HepG2 (cell line): Measurements from ENCODE around the gene F12. TPM values are rescaled to one million over a fixed set of nuclear protein-coding genes. Genes with fewer than 3 reads are reported as not detected.
A peak's percentile ranks its signal among the peaks of the same experiment; 100 is the strongest.

ENCODE experiments used
- ATAC-seq: fragments of 200-7000 bp; cut with Tn5 transposase; 3 replicates; pipeline ENCODE4 v1.9.1; 2020; ENCODE audit warnings: mild to moderate bottlenecking, moderate library complexity
- BruUV-seq: library from RNA; stranded (reverse); fragments of 400-500 nt; replicated peaks from 2 replicates; lab custom pipeline; 2021; lab: Mats Ljungman, UMichigan
- CTCF ChIA-PET: fragments of 300-600 bp; formaldehyde crosslinking; extraction: SDS; loops from one replicate; lab custom pipeline; 2021; ENCODE audit warnings: low total read pairs, inconsistent platforms, low intra/inter-chr PET ratio; lab: Yijun Ruan, JAX
- POLR2A ChIA-PET: fragments of 350-600 bp; sonication (Branson Sonifier 250); formaldehyde crosslinking; loops from one replicate; lab custom pipeline; 2020; ENCODE audit warnings: antibody characterized with exemption, inconsistent platforms; lab: Yijun Ruan, JAX
- DNase-seq: peaks from one replicate; pipeline ENCODE4 v3.0.0-alpha.2; 2015; ENCODE audit warnings: low spot score
- FAIRE-seq: peaks from 3 replicates; lab custom pipeline; 2011; peaks lifted over from hg19 to GRCh38; lab: Jason Lieb, UNC
- H2AFZ ChIP-seq: one replicate; pipeline ENCODE4 v1.6.1; 2011; ENCODE audit warnings: low read length, inconsistent platforms
- H3K27ac ChIP-seq: fragments of 300-600 bp; 3 replicates; pipeline ENCODE4 v1.8.0; 2011; ENCODE audit warnings: mixed run types, mild to moderate bottlenecking, mixed read lengths, low read length, inconsistent platforms; ENCODE audit not compliant: insufficient read depth; ENCODE audit errors: extremely low read length
- H3K27me3 ChIP-seq, 2 experiments: fragments of 200-600 bp in 1 of 2; 2 replicates in 1 of 2; 3 replicates in 1 of 2; pipeline versions ENCODE4 v1.6.0 to v1.8.0; 2011; ENCODE audit warnings: low read length in 2 of 2, mild to moderate bottlenecking in 2 of 2, moderate library complexity in 2 of 2, inconsistent platforms in 1 of 2; ENCODE audit not compliant: insufficient read depth in 2 of 2, control insufficient read depth in 1 of 2
- H3K36me3 ChIP-seq, 2 experiments: fragments of 200-600 bp in 1 of 2; replicated peaks in 1 of 2; 2 replicates in 1 of 2; 3 replicates in 1 of 2; pipeline versions ENCODE4 v1.5.1 to v1.8.0; 2011; ENCODE audit warnings: low read length in 2 of 2, inconsistent platforms in 1 of 2; ENCODE audit not compliant: insufficient read depth in 2 of 2, control insufficient read depth in 1 of 2
- H3K4me1 ChIP-seq: 2 replicates; pipeline ENCODE4 v1.5.1; 2012; ENCODE audit warnings: low read length, inconsistent platforms; ENCODE audit not compliant: insufficient read depth
- H3K4me2 ChIP-seq: 2 replicates; pipeline ENCODE4 v1.6.0; 2011; ENCODE audit warnings: low read depth, low read length, inconsistent platforms
- H3K4me3 ChIP-seq, 3 experiments: fragments of 200-600 bp in 1 of 3; sonication (generic), shearing (Covaris generic) in 1 of 3; replicated peaks in 1 of 3; 2 replicates each; pipeline ENCODE4 v1.5.1; 2011 to 2016; ENCODE audit warnings: low read length in 3 of 3, inconsistent platforms in 2 of 3, low read depth in 2 of 3, mild to moderate bottlenecking in 2 of 3, control low read depth in 1 of 3, mixed read lengths in 1 of 3; ENCODE audit not compliant: insufficient read depth in 1 of 3
- H3K79me2 ChIP-seq: one replicate; pipeline ENCODE4 v1.6.1; 2011; ENCODE audit warnings: low read length, inconsistent platforms; ENCODE audit not compliant: insufficient read depth
- H3K9ac ChIP-seq: 2 replicates; pipeline ENCODE4 v1.6.0; 2011; ENCODE audit warnings: mild to moderate bottlenecking, low read depth, low read length, inconsistent platforms; ENCODE audit not compliant: insufficient read depth
- H3K9me3 ChIP-seq: 2 replicates; pipeline ENCODE4 v1.5.1; 2012; ENCODE audit warnings: mild to moderate bottlenecking, low read length
- H4K20me1 ChIP-seq: 2 replicates; pipeline ENCODE4 v1.6.0; 2011; ENCODE audit warnings: inconsistent platforms, mild to moderate bottlenecking, low read length, moderate library complexity; ENCODE audit not compliant: insufficient read depth
- AGO1 ChIP-seq: fragments of 200-400 bp; formaldehyde crosslinking; IDR thresholded peaks from 2 replicates; pipeline ENCODE4 v1.6.1; 2017; ENCODE audit warnings: mild to moderate bottlenecking, low read depth, low read length, moderate library complexity; ENCODE audit not compliant: poor library complexity, severe bottlenecking
- AGO2 ChIP-seq: fragments of 200-400 bp; formaldehyde crosslinking; optimal IDR thresholded peaks from 2 replicates; pipeline ENCODE3; 2017; ENCODE audit warnings: mild to moderate bottlenecking, low read depth, low read length, moderate library complexity
- HNRNPL ChIP-seq: fragments of 200-400 bp; formaldehyde crosslinking; IDR thresholded peaks from 2 replicates; pipeline ENCODE4 v1.6.1; 2017; ENCODE audit warnings: mild to moderate bottlenecking, low read depth, low read length
- HOXA3 ChIP-seq: sonication (generic); formaldehyde crosslinking; IDR thresholded peaks from 2 replicates; pipeline ENCODE4 v1.5.0; 2020; ENCODE audit warnings: missing genetic modification reagents
- NR2F6 ChIP-seq, 2 experiments: IDR thresholded peaks; 2 replicates each; pipeline ENCODE4 v1.6.1; 2016; ENCODE audit warnings: antibody characterized with exemption in 1 of 2, mild to moderate bottlenecking in 1 of 2
- PAX8 ChIP-seq: sonication (generic); formaldehyde crosslinking; IDR thresholded peaks from 2 replicates; pipeline ENCODE4 v1.8.0; 2022; ENCODE audit warnings: mild to moderate bottlenecking, missing genetic modification reagents, borderline replicate concordance
- PHF5A ChIP-seq: IDR thresholded peaks from one replicate; pipeline ENCODE4 v1.6.1; 2018; ENCODE audit warnings: low read depth, missing genetic modification reagents; ENCODE audit not compliant: unreplicated experiment
- POLR2G ChIP-seq: fragments of 200-400 bp; formaldehyde crosslinking; IDR thresholded peaks from 2 replicates; pipeline ENCODE4 v1.6.1; 2018; ENCODE audit warnings: mild to moderate bottlenecking, low read depth, low read length, moderate library complexity
- RBFOX2 ChIP-seq: fragments of 200-400 bp; formaldehyde crosslinking; IDR thresholded peaks from 2 replicates; pipeline ENCODE4 v1.6.1; 2017; ENCODE audit warnings: low read depth, mild to moderate bottlenecking, low read length
- RBM22 ChIP-seq: fragments of 200-400 bp; formaldehyde crosslinking; optimal IDR thresholded peaks from 2 replicates; pipeline ENCODE3; 2017; ENCODE audit warnings: mild to moderate bottlenecking, low read length, moderate library complexity
- TAF15 ChIP-seq: fragments of 200-400 bp; formaldehyde crosslinking; IDR thresholded peaks from one replicate; pipeline ENCODE4 v1.6.1; 2018; ENCODE audit warnings: mild to moderate bottlenecking, low read depth, low read length; ENCODE audit not compliant: poor library complexity, severe bottlenecking
- ZBTB8A ChIP-seq: sonication (generic); formaldehyde crosslinking; IDR thresholded peaks from 2 replicates; pipeline ENCODE4 v1.4.0; 2020; ENCODE audit warnings: mild to moderate bottlenecking, low read depth, missing genetic modification reagents, borderline replicate concordance
- ZNF501 ChIP-seq: sonication (generic); formaldehyde crosslinking; IDR thresholded peaks from 2 replicates; pipeline ENCODE4 v1.5.1; 2020; ENCODE audit warnings: mild to moderate bottlenecking, moderate library complexity, missing genetic modification reagents
- ZNF691 ChIP-seq: sonication (generic); formaldehyde crosslinking; IDR thresholded peaks from 2 replicates; pipeline ENCODE4 v1.4.0; 2020; ENCODE audit warnings: missing genetic modification reagents, low read depth, mild to moderate bottlenecking, borderline replicate concordance
- WGBS: methylation state at CpG from one replicate; pipeline ENCODE4 v1.1.6; 2017; ENCODE audit warnings: low lambda C conversion rate; 5-methylcytosine and 5-hydroxymethylcytosine counted together
- in situ Hi-C: cut with HindIII; loops from 2 replicates; pipeline ENCODE4 v1.10.0; 2017; ENCODE audit warnings: low pct_unique_long_range_greater_than_20kb; ENCODE audit not compliant: extremely low pct_ligation_motif_present
- intact Hi-C: fragments of 100-400 bp; cut with micrococcal nuclease; formaldehyde crosslinking; loops from one replicate; pipeline ENCODE4 v1.10.0; 2022; ENCODE audit not compliant: unreplicated experiment
- polyA plus RNA-seq, 8 experiments: library from polyadenylated mRNA; depleted of rRNA in 3 of 8; stranded (reverse) in 7 of 8; unstranded in 1 of 8; fragments of >200 nt; fragmentation: Illumina TruSeq in 4 of 8; extraction: Trizol in 4 of 8; gene quantifications; 2 replicates each; pipeline versions ENCODE4 v1.2.1 to v1.2.3, GENCODE V29; 2011 to 2016; ENCODE audit warnings: low read depth in 4 of 8, missing spikeins in 1 of 8, mixed read lengths in 1 of 8; ENCODE audit not compliant: insufficient read depth in 1 of 8
- total RNA-seq, 5 experiments: library from RNA; depleted of rRNA; stranded (reverse); fragments of >200 nt; fragmentation: Illumina TruSeq; extraction: Trizol; gene quantifications; 2 replicates each; pipeline ENCODE4 v1.2.3, GENCODE V29; 2016; ENCODE audit warnings: low read depth in 1 of 5

Gene F12
- total and polyA plus RNA-seq, 2 of the 13 experiments (the other 11 are each of a cell fraction or from before 2014, with no cell fraction given) = 2.5 to 3.0 TPM

DNA sequence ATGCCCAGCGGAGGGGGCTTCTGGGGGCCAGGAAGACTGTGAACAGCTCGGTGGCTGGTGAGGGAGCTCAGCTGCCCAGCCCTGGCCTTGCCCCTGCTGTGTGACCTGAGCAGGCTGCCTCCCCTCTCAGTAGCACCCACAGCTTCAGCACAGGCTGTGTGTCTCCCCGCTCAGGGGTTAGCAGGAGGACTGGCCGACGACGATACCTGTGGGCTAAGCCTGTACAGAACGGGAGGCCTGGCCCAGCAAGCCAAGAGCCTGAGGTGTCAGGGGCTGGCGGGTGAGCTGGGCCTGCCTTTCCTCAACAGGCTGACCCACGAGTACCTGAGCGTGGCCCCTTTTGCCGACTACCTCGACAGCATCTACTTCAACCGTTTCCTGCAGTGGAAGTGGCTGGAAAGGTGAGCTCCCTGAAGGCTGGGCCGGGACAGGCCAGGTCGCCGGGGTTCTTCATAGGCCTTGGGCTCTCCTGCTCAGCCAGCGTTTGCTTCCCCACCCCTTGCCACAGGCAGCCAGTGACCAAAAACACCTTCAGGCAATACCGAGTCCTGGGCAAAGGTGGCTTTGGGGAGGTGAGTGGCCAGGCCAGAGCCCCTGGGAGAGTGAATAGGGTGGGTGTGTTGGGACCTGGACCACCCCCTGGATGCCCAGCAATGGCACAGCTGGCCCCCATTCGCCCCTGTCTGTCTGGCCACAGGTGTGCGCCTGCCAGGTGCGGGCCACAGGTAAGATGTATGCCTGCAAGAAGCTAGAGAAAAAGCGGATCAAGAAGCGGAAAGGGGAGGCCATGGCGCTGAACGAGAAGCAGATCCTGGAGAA is 23.7 kb upstream of the F12 start (continued):
- TF ChIP-seq RBM22 = peak; percentile 69
- no peak for TF ChIP-seq PHF5A (CRISPR knock-in tag)
- no peak for TF ChIP-seq ZNF501 (CRISPR knock-in tag)

GRCh38 chr5:177432143-177432838 is 22.9 kb upstream of the F12 start:
- H3K4me1 ChIP-seq = peaks cover 48% of the 10 kb centered on the region
- BruUV-seq = no TSS peak
- 93% methylated on average over 8 of the region's 18 CpGs for WGBS
- DNase-seq = no peak
- no peak overlapping the region for H3K9ac ChIP-seq
- H3K27ac ChIP-seq = no peak overlapping the region
- intact Hi-C loops = no loop called here
- H3K27me3 ChIP-seq = no peaks in the 10 kb centered on the region
- peaks cover 10% of the 10 kb centered on the region for H3K79me2 ChIP-seq
- no peak overlapping the region for H3K4me2 ChIP-seq
- H3K9me3 ChIP-seq = no peaks in the 10 kb centered on the region
- H4K20me1 ChIP-seq = no peaks in the 10 kb centered on the region
- H3K4me3 ChIP-seq = no peak overlapping the region
- ChIA-PET CTCF (no interaction called here), POLR2A (interaction anchor here (0.7 to 1.5 kb wide), 3 partner anchors 16 to 65 kb away, joined by 3 read pairs; partner anchors contain the start of gene PDLIM7)
- H2AFZ ChIP-seq = no peak overlapping the region
- in situ Hi-C loops = no loop called here
- TF ChIP-seq AGO1 (peak; percentile 88), AGO2 (peak; percentile 38), TAF15 (peak; percentile 55), NR2F6 (IDR thresholded peaks at IDR 0.05) (no peak), NR2F6 (CRISPR knock-in tag; IDR thresholded peaks at IDR 0.05) (no peak), HOXA3 (no peak), PAX8 (CRISPR knock-in tag) (no peak), HNRNPL (0 out of 2 replicates have a peak, but pooled peaks have one; percentile 14), ZBTB8A (CRISPR knock-in tag) (no peak), RBFOX2 (peak; percentile 32; the same call in 1 of the 2 replicates), POLR2G (0 out of 2 replicates have a peak, but pooled peaks have one; percentile 36), ZNF691 (CRISPR knock-in tag) (no peak)
- ATAC-seq = no peak
- no peak for FAIRE-seq
- H3K36me3 ChIP-seq = peaks cover 17 to 27% of the 10 kb centered on the region in 2 experiments; a peak in 4 of 5 replicates
